H1 (cell line): ENCODE data around the gene PCBP1. TPM values are rescaled to one million over a fixed set of nuclear protein-coding genes. Genes with fewer than 3 reads are reported as not detected.

Experiments used
- ASH2L ChIP-seq: fragments of 200-600, 300-600 bp; sonication (generic); IDR thresholded peaks from one replicate; pipeline ENCODE4 v1.7.1; 2017; ENCODE audit warnings: low read length
- BCL11A ChIP-seq, 2 experiments: IDR thresholded peaks; one replicate each; pipeline ENCODE4 v1.6.1; 2011; ENCODE audit warnings: low read depth in 2 of 2, low read length in 2 of 2, mild to moderate bottlenecking in 2 of 2
- EGR1 ChIP-seq: IDR thresholded peaks from 2 replicates; pipeline ENCODE4 v1.6.1; 2011; ENCODE audit warnings: low read depth, low read length, borderline replicate concordance
- EZH2 ChIP-seq: fragments of 200-600 bp; sonication (generic); IDR thresholded peaks from 2 replicates; pipeline ENCODE4 v1.7.1; 2012; ENCODE audit warnings: low read depth, mild to moderate bottlenecking, moderate library complexity, low read length, inconsistent platforms; ENCODE audit not compliant: severe bottlenecking
- JUN ChIP-seq: IDR thresholded peaks from 2 replicates; pipeline ENCODE4 v1.6.1; 2011; ENCODE audit warnings: low read depth, mild to moderate bottlenecking, improper control_type of control experiment, low read length
- MAX ChIP-seq: IDR thresholded peaks from 2 replicates; pipeline ENCODE4 v1.6.1; 2012; ENCODE audit warnings: inconsistent platforms
- NRF1 ChIP-seq: IDR thresholded peaks from 2 replicates; pipeline ENCODE4 v1.6.1; 2011; ENCODE audit warnings: mild to moderate bottlenecking, low read depth, low read length, improper control_type of control experiment
- POLR2A ChIP-seq, 2 experiments: IDR thresholded peaks; 1 replicate in 1 of 2; 2 replicates in 1 of 2; pipeline ENCODE4 v1.6.1; 2011; ENCODE audit warnings: low read depth in 2 of 2, low read length in 2 of 2, mild to moderate bottlenecking in 2 of 2; ENCODE audit errors: control extremely low read depth in 1 of 2
- POLR2AphosphoS5 ChIP-seq: IDR thresholded peaks from 2 replicates; pipeline ENCODE4 v1.6.1; 2011; ENCODE audit warnings: low read depth, low read length
- RFX5 ChIP-seq: IDR thresholded peaks from 2 replicates; pipeline ENCODE4 v1.6.1; 2011; ENCODE audit warnings: low read depth, low read length, improper control_type of control experiment, borderline replicate concordance
- RXRA ChIP-seq: IDR thresholded peaks from 2 replicates; pipeline ENCODE4 v1.6.1; 2011; ENCODE audit warnings: low read depth, mild to moderate bottlenecking, low read length, moderate library complexity; ENCODE audit not compliant: insufficient read depth
- TAF1 ChIP-seq: IDR thresholded peaks from 2 replicates; pipeline ENCODE4 v1.6.1; 2011; ENCODE audit warnings: mild to moderate bottlenecking, low read depth, low read length
- TAF7 ChIP-seq: optimal IDR thresholded peaks from 2 replicates; pipeline ENCODE3; 2011; ENCODE audit warnings: low read depth, mild to moderate bottlenecking, inconsistent platforms, low read length, moderate library complexity, borderline replicate concordance
- YY1 ChIP-seq: IDR thresholded peaks from 2 replicates; pipeline ENCODE4 v1.6.1; 2011; ENCODE audit warnings: low read depth, mild to moderate bottlenecking, low read length
- polyA plus RNA-seq, 7 experiments: library from polyadenylated mRNA; depleted of rRNA in 3 of 7; stranded (reverse) in 5 of 7; unstranded in 2 of 7; fragments of >200 nt in 5 of 7; fragments of 200-250 nt in 2 of 7; gene quantifications; 1 replicate in 5 of 7; 2 replicates in 1 of 7; 4 replicates in 1 of 7; pipeline versions ENCODE4 v1.2.1 to v1.2.3, GENCODE V29; 2011 to 2013; ENCODE audit warnings: missing spikeins in 2 of 7, mixed read lengths in 2 of 7
- total RNA-seq: library from RNA; stranded (reverse); fragmentation: NEBNext Ultra II Directional; extraction: Animal tissue kit (Norgen Biotek cat#: 25700); gene quantifications from 2 replicates; pipeline ENCODE4 v1.2.1, GENCODE V29; 2021

Gene PCBP1
- total and polyA plus RNA-seq, 2 of the 8 experiments (the other 6 are each of a cell fraction or from before 2014, with no cell fraction given): 279 to 493 TPM

- TF ChIP-seq POLR2A (IDR thresholded peaks at IDR 0.05; ENCODE audit: control extremely low read depth in 1 of 2, low read depth in 2 of 2, low read length in 2 of 2) (peak; percentile 50 to 97), JUN (no peak), POLR2AphosphoS5 (peak; percentile 97), TAF1 (peak; percentile 92), NRF1 (peak; percentile 49; the same call in 1 of the 2 replicates), BCL11A (IDR thresholded peaks at IDR 0.05; ENCODE audit: low read depth in 2 of 2, low read length in 2 of 2) (no peak), RXRA (no peak), RFX5 (no peak), YY1 (peak; percentile 69; the same call in 1 of the 2 replicates), MAX (peak; percentile 89), TAF7 (peak; percentile 45), EGR1 (peak; percentile 97), ASH2L (no peak), EZH2 (no peak)
These were observed 37.8 kb downstream of the PCBP1 start (continued) for GRCh38 chr2:70124983-70125480.
